T-helper 1 cell treated with Interleukin-12 subunit alpha and Interleukin-12 subunit beta and Interleukin-4 antibody, amounts not matched to agents 30 μg/mL and 1 μg/mL, for 36 hours (primary cell): ENCODE data around the gene BBOX1.

Experiments
- H3K27ac Mint-ChIP-seq: one replicate; pipeline ENCODE4 v1.8.0; 2021; ENCODE audit warnings: mild to moderate bottlenecking, mixed read lengths
- H3K27me3 Mint-ChIP-seq: one replicate; pipeline ENCODE4 v1.8.0; 2021; ENCODE audit warnings: low read depth, mixed read lengths
- H3K36me3 Mint-ChIP-seq: one replicate; pipeline ENCODE4 v1.8.0; 2021; ENCODE audit warnings: low read depth, mixed read lengths
- H3K4me1 Mint-ChIP-seq: one replicate; pipeline ENCODE4 v1.8.0; 2021; ENCODE audit warnings: low read depth, mixed read lengths
- H3K4me3 Mint-ChIP-seq: one replicate; pipeline ENCODE4 v1.8.0; 2021; ENCODE audit warnings: mild to moderate bottlenecking, moderate library complexity, mixed read lengths
- H3K9me3 Mint-ChIP-seq: one replicate; pipeline ENCODE4 v1.8.0; 2021; ENCODE audit warnings: mixed read lengths

Gene BBOX1

GRCh38 chr11:27055065-27055682 lies 14.6 kb downstream of the BBOX1 start:
- Mint-ChIP-seq H3K36me3 (no peaks in the 10 kb centered on the region), H3K27ac (no peak overlapping the region), H3K4me1 (no peaks in the 10 kb centered on the region), H3K27me3 (no peaks in the 10 kb centered on the region), H3K4me3 (no peak overlapping the region), H3K9me3 (peaks cover 16% of the 10 kb centered on the region)

- H3K36me3 Mint-ChIP-seq, result no peaks in the 10 kb centered on the region
- H3K27me3 Mint-ChIP-seq, result no peaks in the 10 kb centered on the region
- peaks cover 8% of the 10 kb centered on the region for H3K9me3 Mint-ChIP-seq
- no peak overlapping the region for H3K27ac Mint-ChIP-seq
- no peak overlapping the region for H3K4me3 Mint-ChIP-seq
- no peaks in the 10 kb centered on the region for H3K4me1 Mint-ChIP-seq
Observed at GRCh38 chr11:27057091-27057780, 16.6 kb downstream of the BBOX1 start.

GRCh38 chr11:27058456-27058855 lies 17.8 kb downstream of the BBOX1 start:
- H3K4me3 Mint-ChIP-seq, result no peak overlapping the region
- no peaks in the 10 kb centered on the region for H3K27me3 Mint-ChIP-seq
- H3K36me3 Mint-ChIP-seq, result no peaks in the 10 kb centered on the region
- H3K4me1 Mint-ChIP-seq, result no peaks in the 10 kb centered on the region
- H3K27ac Mint-ChIP-seq, result no peak overlapping the region
- peaks cover 9% of the 10 kb centered on the region for H3K9me3 Mint-ChIP-seq

GRCh38 chr11:27059431-27059830 lies 18.8 kb downstream of the BBOX1 start:
- Mint-ChIP-seq H3K9me3 (peaks cover 9% of the 10 kb centered on the region), H3K36me3 (no peaks in the 10 kb centered on the region), H3K4me1 (no peaks in the 10 kb centered on the region), H3K27me3 (no peaks in the 10 kb centered on the region), H3K4me3 (no peak overlapping the region), H3K27ac (no peak overlapping the region)

GRCh38 chr11:27060816-27061460 lies 20.3 kb downstream of the BBOX1 start:
- Mint-ChIP-seq H3K4me1 (no peaks in the 10 kb centered on the region), H3K9me3 (peaks cover 9% of the 10 kb centered on the region), H3K27ac (no peak overlapping the region), H3K4me3 (no peak overlapping the region), H3K36me3 (no peaks in the 10 kb centered on the region), H3K27me3 (no peaks in the 10 kb centered on the region)

- Mint-ChIP-seq H3K4me1 (no peaks in the 10 kb centered on the region), H3K9me3 (peaks cover 9% of the 10 kb centered on the region), H3K27me3 (no peaks in the 10 kb centered on the region), H3K4me3 (no peak overlapping the region), H3K36me3 (no peaks in the 10 kb centered on the region), H3K27ac (no peak overlapping the region)
Observed at GRCh38 chr11:27061461-27061821, 20.8 kb downstream of the BBOX1 start.

- Mint-ChIP-seq H3K4me3 (no peak overlapping the region), H3K27ac (no peak overlapping the region), H3K9me3 (peaks cover 14% of the 10 kb centered on the region), H3K36me3 (no peaks in the 10 kb centered on the region), H3K4me1 (no peaks in the 10 kb centered on the region), H3K27me3 (no peaks in the 10 kb centered on the region)
Observed at GRCh38 chr11:27064086-27064485, 23.5 kb downstream of the BBOX1 start.

GRCh38 chr11:27075192-27075591 lies 34.6 kb downstream of the BBOX1 start:
- Mint-ChIP-seq H3K27me3 (no peaks in the 10 kb centered on the region), H3K27ac (no peak overlapping the region), H3K9me3 (peaks cover 15% of the 10 kb centered on the region), H3K4me3 (no peak overlapping the region), H3K36me3 (no peaks in the 10 kb centered on the region), H3K4me1 (no peaks in the 10 kb centered on the region)

- no peaks in the 10 kb centered on the region for H3K36me3 Mint-ChIP-seq
- H3K4me1 Mint-ChIP-seq, result no peaks in the 10 kb centered on the region
- H3K27ac Mint-ChIP-seq, result no peak overlapping the region
- no peak overlapping the region for H3K4me3 Mint-ChIP-seq
- H3K27me3 Mint-ChIP-seq, result no peaks in the 10 kb centered on the region
- peaks cover 15% of the 10 kb centered on the region for H3K9me3 Mint-ChIP-seq
Observed at GRCh38 chr11:27075655-27076054, 35.0 kb downstream of the BBOX1 start.

GRCh38 chr11:27076121-27076589 lies 35.5 kb downstream of the BBOX1 start:
- no peaks in the 10 kb centered on the region for H3K36me3 Mint-ChIP-seq
- peaks cover 15% of the 10 kb centered on the region for H3K9me3 Mint-ChIP-seq
- no peaks in the 10 kb centered on the region for H3K27me3 Mint-ChIP-seq
- no peak overlapping the region for H3K4me3 Mint-ChIP-seq
- H3K4me1 Mint-ChIP-seq, result no peaks in the 10 kb centered on the region
- H3K27ac Mint-ChIP-seq, result no peak overlapping the region

GRCh38 chr11:27081056-27081455 lies 40.4 kb downstream of the BBOX1 start:
- H3K36me3 Mint-ChIP-seq, result no peaks in the 10 kb centered on the region
- H3K27ac Mint-ChIP-seq, result no peak overlapping the region
- H3K4me3 Mint-ChIP-seq, result no peak overlapping the region
- H3K4me1 Mint-ChIP-seq, result no peaks in the 10 kb centered on the region
- H3K9me3 Mint-ChIP-seq, result peaks cover 6% of the 10 kb centered on the region
- H3K27me3 Mint-ChIP-seq, result no peaks in the 10 kb centered on the region

- Mint-ChIP-seq H3K4me1 (no peaks in the 10 kb centered on the region), H3K27ac (no peak overlapping the region), H3K36me3 (no peaks in the 10 kb centered on the region), H3K27me3 (no peaks in the 10 kb centered on the region), H3K4me3 (no peak overlapping the region), H3K9me3 (no peaks in the 10 kb centered on the region)
Observed at GRCh38 chr11:27083241-27083640, 42.6 kb downstream of the BBOX1 start.

- H3K27me3 Mint-ChIP-seq, result no peaks in the 10 kb centered on the region
- H3K36me3 Mint-ChIP-seq, result no peaks in the 10 kb centered on the region
- no peak overlapping the region for H3K27ac Mint-ChIP-seq
- H3K9me3 Mint-ChIP-seq, result no peaks in the 10 kb centered on the region
- no peaks in the 10 kb centered on the region for H3K4me1 Mint-ChIP-seq
- H3K4me3 Mint-ChIP-seq, result no peak overlapping the region
Observed at GRCh38 chr11:27083782-27084181, 43.2 kb downstream of the BBOX1 start.

- Mint-ChIP-seq H3K36me3 (no peaks in the 10 kb centered on the region), H3K27me3 (no peaks in the 10 kb centered on the region), H3K27ac (no peak overlapping the region), H3K4me3 (no peak overlapping the region), H3K4me1 (no peaks in the 10 kb centered on the region), H3K9me3 (no peaks in the 10 kb centered on the region)
Observed at GRCh38 chr11:27084518-27084917, 43.9 kb downstream of the BBOX1 start.

- no peak overlapping the region for H3K27ac Mint-ChIP-seq
- H3K36me3 Mint-ChIP-seq, result no peaks in the 10 kb centered on the region
- no peak overlapping the region for H3K4me3 Mint-ChIP-seq
- H3K4me1 Mint-ChIP-seq, result no peaks in the 10 kb centered on the region
- H3K27me3 Mint-ChIP-seq, result no peaks in the 10 kb centered on the region
- peaks cover 6% of the 10 kb centered on the region for H3K9me3 Mint-ChIP-seq
Observed at GRCh38 chr11:27085111-27085510, 44.5 kb downstream of the BBOX1 start.
